NB4 (cell line): Measurements from ENCODE around the gene LRMDA.

Experiments used
- CTCF ChIP-seq: IDR thresholded peaks from one replicate; pipeline ENCODE4 v1.5.1; 2012; ENCODE audit warnings: low read depth, low read length
- POLR2A ChIP-seq: IDR thresholded peaks from 2 replicates; pipeline ENCODE4 v1.6.1; 2011; ENCODE audit warnings: mild to moderate bottlenecking; ENCODE audit not compliant: insufficient read length; ENCODE audit errors: extremely low read depth

DNA sequence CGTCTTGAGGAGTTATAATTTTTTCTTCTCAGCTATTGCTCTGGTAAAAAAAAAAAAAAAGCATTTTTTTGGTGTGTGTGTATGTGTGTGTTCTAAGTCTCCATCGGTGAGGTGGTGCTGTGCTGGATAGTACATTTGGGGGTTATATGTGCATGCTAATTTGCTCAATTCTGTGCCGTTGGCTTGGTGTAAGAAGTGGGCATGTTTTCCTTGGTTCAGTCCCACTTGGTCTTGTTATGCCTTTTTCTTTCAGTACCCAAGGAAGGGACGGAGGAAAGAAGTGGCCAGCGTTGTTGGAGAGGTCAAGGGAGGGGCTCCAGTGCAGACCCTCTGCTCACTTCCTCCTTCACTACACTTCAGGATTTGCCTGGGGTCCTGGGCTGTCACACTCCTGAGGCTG, 20.4 kb downstream of the LRMDA start:
- TF ChIP-seq POLR2A (no peak), CTCF (no peak)
